K562 (cell line): ENCODE results near the gene ALKBH2. TPM values are rescaled to one million over a fixed set of nuclear protein-coding genes. Genes with fewer than 3 reads are reported as not detected.

Source experiments
- ARID1B ChIP-seq: fragments of 450-650 bp; IDR thresholded peaks from 2 replicates; pipeline ENCODE4 v1.6.1; 2016; ENCODE audit warnings: antibody characterized with exemption, mild to moderate bottlenecking, inconsistent platforms
- CSDE1 ChIP-seq, 2 experiments: fragments of 450-650 bp; IDR thresholded peaks; 2 replicates each; pipeline ENCODE4 v1.6.1; 2016; ENCODE audit warnings: mild to moderate bottlenecking in 1 of 2
- DNMT1 ChIP-seq: fragments of 450-650 bp; IDR thresholded peaks from 2 replicates; pipeline ENCODE4 v1.6.1; 2016; ENCODE audit warnings: antibody characterized with exemption, mild to moderate bottlenecking
- E2F3 ChIP-seq: fragments of 250-450 bp; sonication (Bioruptor Pico); IDR thresholded peaks from 2 replicates; pipeline ENCODE4 v1.4.0; 2020; ENCODE audit warnings: mild to moderate bottlenecking
- E2F8 ChIP-seq: fragments of 450-650 bp; IDR thresholded peaks from 2 replicates; pipeline ENCODE4 v1.7.1; 2018; ENCODE audit warnings: mild to moderate bottlenecking, low read depth; ENCODE audit not compliant: partially characterized antibody
- ESRRA ChIP-seq: fragments of 450-650 bp; IDR thresholded peaks from 2 replicates; pipeline ENCODE4 v1.6.1; 2014; ENCODE audit warnings: low read depth, mild to moderate bottlenecking, moderate library complexity, borderline replicate concordance
- FOXK2 ChIP-seq, 2 experiments: fragments of 450-650 bp; IDR thresholded peaks in 1 of 2; conservative IDR thresholded peaks in 1 of 2; 2 replicates each; pipeline ENCODE4 v1.6.1; 2016; ENCODE audit warnings: low read depth in 2 of 2, mild to moderate bottlenecking in 1 of 2
- HIVEP1 ChIP-seq: fragments of 250-450 bp; sonication (Bioruptor Pico); IDR thresholded peaks from 2 replicates; pipeline ENCODE4 v1.4.0; 2020; ENCODE audit warnings: mild to moderate bottlenecking
- MAZ ChIP-seq, 2 experiments: fragments of 450-650 bp in 1 of 2; sonication (generic) in 1 of 2; formaldehyde crosslinking; IDR thresholded peaks in 1 of 2; conservative IDR thresholded peaks in 1 of 2; 2 replicates each; pipeline versions ENCODE4 v1.4.0 to v1.5.0; 2020; ENCODE audit warnings: mild to moderate bottlenecking in 1 of 2, missing genetic modification reagents in 1 of 2
- MTA3 ChIP-seq: fragments of 450-650 bp; formaldehyde crosslinking; IDR thresholded peaks from 2 replicates; pipeline ENCODE4 v1.6.1; 2017; ENCODE audit warnings: mild to moderate bottlenecking, borderline replicate concordance
- PRDM10 ChIP-seq: fragments of 450-650 bp; IDR thresholded peaks from 2 replicates; pipeline ENCODE4 v1.6.1; 2018; ENCODE audit not compliant: partially characterized antibody
- THAP12 ChIP-seq: fragments of 250-450 bp; sonication (Bioruptor Pico); IDR thresholded peaks from 2 replicates; pipeline ENCODE4 v1.9.0; 2021; ENCODE audit warnings: mild to moderate bottlenecking, inconsistent platforms
- ZBTB7A ChIP-seq: IDR thresholded peaks from 2 replicates; pipeline ENCODE4 v1.6.1; 2011; ENCODE audit warnings: low read depth, mild to moderate bottlenecking, low read length, moderate library complexity, borderline replicate concordance; ENCODE audit not compliant: control insufficient read depth
- ZEB2 ChIP-seq: fragments of 450-650 bp; IDR thresholded peaks from 2 replicates; pipeline ENCODE4 v1.6.1; 2016
- ZFX ChIP-seq: sonication (generic); formaldehyde crosslinking; IDR thresholded peaks from 2 replicates; pipeline ENCODE4 v1.8.0; 2022; ENCODE audit warnings: mild to moderate bottlenecking, missing genetic modification reagents, moderate library complexity
- ZKSCAN8 ChIP-seq: fragments of 200-800 bp; sonication (Bioruptor generic); IDR thresholded peaks from 2 replicates; pipeline ENCODE4 v1.6.1; 2016; ENCODE audit warnings: missing genetic modification characterization, missing compliant biosample characterization
- polyA plus RNA-seq, 8 experiments: library from polyadenylated mRNA; depleted of rRNA in 4 of 8; stranded (reverse) in 5 of 8; unstranded in 3 of 8; fragments of >200 nt; fragmentation: Nextera tagmentation in 2 of 8; fragmentation: Illumina TruSeq in 1 of 8; extraction: Ambion mirVana in 2 of 8; extraction: Trizol in 1 of 8; gene quantifications; 2 replicates each; pipeline versions ENCODE4 v1.2.1 to v1.2.3, GENCODE V29; 2011 to 2014; ENCODE audit warnings: inconsistent platforms in 1 of 8, missing spikeins in 1 of 8
- total RNA-seq, 7 experiments: library from RNA; depleted of rRNA in 6 of 7; stranded (reverse); fragments of >200 nt in 6 of 7; fragmentation: Illumina TruSeq in 2 of 7; extraction: Trizol in 2 of 7; gene quantifications; 2 replicates each; pipeline versions ENCODE4 v1.2.1 to v1.2.3, GENCODE V29; 2011 to 2021; ENCODE audit warnings: low replicate concordance in 1 of 7
- TF ChIP-seq, protein P1 (sequence below): fragments of 250-450 bp; sonication (Bioruptor Pico); IDR thresholded peaks from 2 replicates; pipeline ENCODE4 v1.4.0; 2020; ENCODE audit warnings: mild to moderate bottlenecking

The ALKBH2 gene
- total and polyA plus RNA-seq, 9 of the 15 experiments (the other 6 are each of a cell fraction or from before 2014, with no cell fraction given): 5.9 to 56.1 (median 41.9) TPM

GRCh38 chr12:109110988-109111495 lies 17.8 kb upstream of the ALKBH2 start (continued):
- TF ChIP-seq THAP12 (CRISPR knock-in tag) (0 out of 2 replicates have a peak, but pooled peaks have one; percentile 24), ZKSCAN8 (CRISPR knock-in tag) (no peak), ARID1B (peak; percentile 13; the same call in 1 of the 2 replicates), MTA3 (peak; percentile 42; the same call in 1 of the 2 replicates), CSDE1 (IDR thresholded peaks at IDR 0.05) (peak in 1 of 2 experiments; percentile 75; a peak in 2 of 4 replicates), DNMT1 (no peak), E2F8 (peak; percentile 35), ZBTB7A (peak; percentile 60; the same call in 1 of the 2 replicates), MAZ (CRISPR knock-in tag; conservative IDR thresholded peaks at IDR 0.05 in 1 of 2, IDR thresholded peaks at IDR 0.05 in 1 of 2) (peak; percentile 88 to 90), E2F3 (CRISPR knock-in tag) (peak; percentile 41; the same call in 1 of the 2 replicates), HIVEP1 (CRISPR knock-in tag) (0 out of 2 replicates have a peak, but pooled peaks have one; percentile 68), ZFX (CRISPR knock-in tag) (peak; percentile 75), FOXK2 (conservative IDR thresholded peaks at IDR 0.05 in 1 of 2, IDR thresholded peaks at IDR 0.05 in 1 of 2; ENCODE audit: low read depth in 2 of 2) (peak in 1 of 2 experiments; percentile 16; a peak in 1 of 4 replicates), ESRRA (peak; percentile 99), ZEB2 (peak; percentile 57; the same call in 1 of the 2 replicates), PRDM10 (peak; percentile 96)
- TF ChIP-seq, protein P1, sequence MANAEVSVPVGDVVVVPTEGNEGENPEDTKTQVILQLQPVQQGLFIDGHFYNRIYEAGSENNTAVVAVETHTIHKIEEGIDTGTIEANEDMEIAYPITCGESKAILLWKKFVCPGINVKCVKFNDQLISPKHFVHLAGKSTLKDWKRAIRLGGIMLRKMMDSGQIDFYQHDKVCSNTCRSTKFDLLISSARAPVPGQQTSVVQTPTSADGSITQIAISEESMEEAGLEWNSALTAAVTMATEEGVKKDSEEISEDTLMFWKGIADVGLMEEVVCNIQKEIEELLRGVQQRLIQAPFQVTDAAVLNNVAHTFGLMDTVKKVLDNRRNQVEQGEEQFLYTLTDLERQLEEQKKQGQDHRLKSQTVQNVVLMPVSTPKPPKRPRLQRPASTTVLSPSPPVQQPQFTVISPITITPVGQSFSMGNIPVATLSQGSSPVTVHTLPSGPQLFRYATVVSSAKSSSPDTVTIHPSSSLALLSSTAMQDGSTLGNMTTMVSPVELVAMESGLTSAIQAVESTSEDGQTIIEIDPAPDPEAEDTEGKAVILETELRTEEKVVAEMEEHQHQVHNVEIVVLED: peak; percentile 44
